Measurements from ENCODE around the gene SYT5.
"Not testable (repeated sequence)": the region's sequence is repeated elsewhere in the genome, so short reads cannot be mapped to it uniquely, and the experiment has no call there.

SYT5 gene

GRCh38 chr19:55174425-55175116 is 5.5 kb downstream of the SYT5 start:
- no peak overlapping the region; a peak in 1 of 22 replicates for H3K9ac ChIP-seq
- H3K36me3 ChIP-seq = no peaks in the 10 kb centered on the region
- peaks cover 0 to 12% (median 0%) of the 10 kb centered on the region in 11 experiments; a peak in 4 of 22 replicates for H3K9me3 ChIP-seq (replicated peaks in 1 of 11)
- H3K27ac ChIP-seq = no peak overlapping the region
- no peak for TF ChIP-seq Cebpa-rat (IDR thresholded peaks at IDR 0.05)
- peak overlapping the region; percentile 81 to 97 (median 91) for H3K4me2 ChIP-seq
- H3K4me3 ChIP-seq = peak overlapping the region in 9 of 10 experiments; percentile 52 to 74 (median 66); a peak in 17 of 20 replicates
- H3K4me1 ChIP-seq = peaks cover 15 to 51% (median 45%) of the 10 kb centered on the region in 10 experiments
- H3K27me3 ChIP-seq = peaks cover 31 to 48% (median 38%) of the 10 kb centered on the region in 11 experiments
- H4K20me1 ChIP-seq = peaks cover 0 to 5% (median 3%) of the 10 kb centered on the region in 11 experiments; a peak in 18 of 22 replicates

- Histone ChIP-seq H3K36me3 (no peaks in the 10 kb centered on the region), H3K4me2 (peak overlapping the region; percentile 81 to 97 (median 91)), H3K4me3 (peak overlapping the region; percentile 52 to 74 (median 66)), H4K20me1 (no peaks in the 10 kb centered on the region; a peak in 1 of 22 replicates), H3K9me3 (replicated peaks in 1 of 11) (peaks cover 0 to 12% (median 0%) of the 10 kb centered on the region in 11 experiments; a peak in 4 of 22 replicates), H3K27me3 (peaks cover 31 to 55% (median 40%) of the 10 kb centered on the region in 11 experiments), H3K9ac (peak overlapping the region; percentile 45 to 76 (median 64)), H3K27ac (peak overlapping the region in 7 of 11 experiments; percentile 14 to 62 (median 31); a peak in 10 of 22 replicates), H3K4me1 (peaks cover 11 to 43% (median 39%) of the 10 kb centered on the region in 10 experiments)
- TF ChIP-seq Cebpa-rat (IDR thresholded peaks at IDR 0.05) = no peak
Measured at GRCh38 chr19:55173714-55174409, 6.2 kb downstream of the SYT5 start.

GRCh38 chr19:55173186-55173713 is 6.8 kb downstream of the SYT5 start:
- Histone ChIP-seq H3K27me3 (peaks cover 31 to 56% (median 40%) of the 10 kb centered on the region in 11 experiments), H4K20me1 (no peaks in the 10 kb centered on the region; a peak in 1 of 22 replicates), H3K27ac (peak overlapping the region in 7 of 11 experiments; percentile 14 to 62 (median 31); a peak in 10 of 22 replicates), H3K9me3 (replicated peaks in 1 of 11) (peaks cover 0 to 12% (median 0%) of the 10 kb centered on the region in 11 experiments; a peak in 4 of 22 replicates), H3K9ac (peak overlapping the region; percentile 45 to 76 (median 64); a peak in 21 of 22 replicates), H3K4me2 (peak overlapping the region; percentile 81 to 97 (median 91)), H3K4me1 (peaks cover 5 to 37% (median 32%) of the 10 kb centered on the region in 10 experiments; a peak in 19 of 20 replicates), H3K4me3 (peak overlapping the region; percentile 52 to 74 (median 66)), H3K36me3 (no peaks in the 10 kb centered on the region)
- no peak for TF ChIP-seq Cebpa-rat (IDR thresholded peaks at IDR 0.05)

DNA sequence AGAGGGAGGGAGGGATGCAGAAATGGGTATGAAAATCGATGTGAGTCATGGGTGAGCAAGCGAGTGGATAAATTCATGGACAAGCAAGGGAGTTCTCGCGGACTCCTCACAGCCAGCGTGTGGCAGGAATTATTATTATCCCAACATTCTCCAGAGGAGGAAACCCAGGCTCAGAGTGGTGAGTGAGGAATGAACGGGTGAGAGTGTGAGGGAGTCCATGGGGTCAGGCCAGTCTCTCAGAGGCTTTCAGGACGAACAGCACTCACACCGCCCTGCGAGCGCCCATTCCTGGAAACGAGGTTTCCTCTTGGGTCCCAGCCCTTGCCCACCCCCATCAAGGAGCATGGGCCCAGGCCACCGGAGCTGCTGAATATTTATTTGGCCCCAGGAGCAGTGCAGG is 7.3 kb downstream of the SYT5 start:
- no peak for TF ChIP-seq Cebpa-rat (IDR thresholded peaks at IDR 0.05)
- Histone ChIP-seq H3K4me2 (peak overlapping the region; percentile 81 to 97 (median 91); a peak in 21 of 22 replicates), H3K4me1 (peaks cover 0 to 32% (median 27%) of the 10 kb centered on the region in 10 experiments; a peak in 19 of 20 replicates), H3K36me3 (no peaks in the 10 kb centered on the region), H3K9me3 (replicated peaks in 1 of 11) (peaks cover 0 to 12% (median 0%) of the 10 kb centered on the region in 11 experiments; a peak in 4 of 22 replicates), H3K9ac (no peak overlapping the region), H3K27me3 (peaks cover 31 to 56% (median 40%) of the 10 kb centered on the region in 11 experiments), H3K27ac (no peak overlapping the region), H4K20me1 (no peaks in the 10 kb centered on the region; a peak in 1 of 22 replicates), H3K4me3 (peak overlapping the region in 6 of 10 experiments; percentile 62 to 74 (median 66); a peak in 8 of 20 replicates)

- peaks cover 0 to 12% (median 0%) of the 10 kb centered on the region in 11 experiments; a peak in 4 of 22 replicates for H3K9me3 ChIP-seq (replicated peaks in 1 of 11)
- H3K9ac ChIP-seq, H3K4me3 ChIP-seq, H3K36me3 ChIP-seq, H3K27ac ChIP-seq, H4K20me1 ChIP-seq: not testable (repeated sequence)
- H3K27me3 ChIP-seq = peaks cover 31 to 56% (median 40%) of the 10 kb centered on the region in 11 experiments
- H3K4me1 ChIP-seq = peaks cover 0 to 30% (median 25%) of the 10 kb centered on the region in 10 experiments; a peak in 19 of 20 replicates
- H3K4me2 ChIP-seq = peak overlapping the region in 1 of 11 experiments; percentile 90; a peak in 2 of 22 replicates
Measured at GRCh38 chr19:55172318-55172717, 7.8 kb downstream of the SYT5 start.

DNA sequence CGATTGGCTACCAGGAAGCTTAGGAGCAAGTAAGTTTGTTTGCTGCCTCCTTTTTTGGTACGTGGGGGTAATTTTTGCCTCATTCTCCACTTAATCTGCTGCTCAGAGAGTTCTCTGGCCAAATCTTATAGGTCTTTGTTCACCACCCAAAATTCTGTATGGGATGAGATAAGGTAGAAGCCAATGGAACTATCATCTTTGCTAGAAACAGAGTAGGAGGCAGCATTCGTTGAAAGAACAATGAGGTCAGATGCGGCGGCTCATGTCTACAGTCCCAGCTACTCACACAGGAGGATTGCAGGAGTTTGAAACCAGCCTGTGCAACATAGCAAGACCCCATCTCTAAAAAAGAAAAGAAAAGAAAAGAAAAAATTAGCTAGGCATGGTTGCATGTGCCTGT is 8.6 kb downstream of the SYT5 start:
- peaks cover 31 to 56% (median 40%) of the 10 kb centered on the region in 11 experiments for H3K27me3 ChIP-seq
- H3K4me3 ChIP-seq = no peak overlapping the region
- no peak for TF ChIP-seq Cebpa-rat (IDR thresholded peaks at IDR 0.05)
- no peak overlapping the region for H3K4me2 ChIP-seq
- H3K9me3 ChIP-seq (replicated peaks in 1 of 11) = peaks cover 0 to 12% (median 0%) of the 10 kb centered on the region in 11 experiments; a peak in 4 of 22 replicates
- no peaks in the 10 kb centered on the region for H3K36me3 ChIP-seq
- H3K4me1 ChIP-seq = peaks cover 3 to 36% (median 26%) of the 10 kb centered on the region in 10 experiments; a peak in 19 of 20 replicates
- no peak overlapping the region for H3K27ac ChIP-seq
- H4K20me1 ChIP-seq = no peaks in the 10 kb centered on the region
- no peak overlapping the region for H3K9ac ChIP-seq

GRCh38 chr19:55169136-55169535 is 11.0 kb downstream of the SYT5 start:
- H3K27me3 ChIP-seq = peaks cover 31 to 54% (median 40%) of the 10 kb centered on the region in 11 experiments
- TF ChIP-seq Cebpa-rat (IDR thresholded peaks at IDR 0.05) = no peak

GRCh38 chr19:55166530-55167268 is 13.4 kb downstream of the SYT5 start, which contains the start of gene DNAAF3:
TSS of gene DNAAF3 (minus strand) at chr19:55166613. CDS start at chr19:55166413, 200 bp downstream.
- Histone ChIP-seq H3K4me1 (peaks cover 0 to 18% (median 15%) of the 10 kb centered on the region in 10 experiments; a peak in 15 of 20 replicates), H3K4me2 (peak within 1 kb of the TSS; percentile 84 to 93 (median 90)), H3K27me3 (peaks cover 8 to 32% (median 20%) of the 10 kb centered on the region in 11 experiments), H3K36me3 (no peaks in the 10 kb centered on the region), H3K9ac (peak within 1 kb of the TSS in 10 of 11 experiments; percentile 43 to 71 (median 60); a peak in 18 of 22 replicates), H3K4me3 (peak within 1 kb of the TSS; percentile 49 to 70 (median 62)), H3K27ac (peak within 1 kb of the TSS in 10 of 11 experiments; percentile 39 to 73 (median 62); a peak in 17 of 22 replicates), H3K9me3 (replicated peaks in 1 of 11) (no peaks in the 10 kb centered on the region), H4K20me1 (no peaks in the 10 kb centered on the region; a peak in 1 of 22 replicates)
- 0 out of 22 replicates have a peak, but pooled peaks of 1 of the 11 experiments have one; percentile 34 for TF ChIP-seq Cebpa-rat (IDR thresholded peaks at IDR 0.05)

More at GRCh38 chr19:55169136-55169535, 11.0 kb downstream of the SYT5 start:
- no peaks in the 10 kb centered on the region; a peak in 1 of 22 replicates for H4K20me1 ChIP-seq
- no peak overlapping the region for H3K4me3 ChIP-seq
- no peak overlapping the region for H3K27ac ChIP-seq
- peaks cover 3 to 33% (median 29%) of the 10 kb centered on the region in 10 experiments; a peak in 18 of 20 replicates for H3K4me1 ChIP-seq
- H3K36me3 ChIP-seq = no peaks in the 10 kb centered on the region
- H3K9ac ChIP-seq = no peak overlapping the region
- H3K9me3 ChIP-seq (replicated peaks in 1 of 11) = no peaks in the 10 kb centered on the region
- H3K4me2 ChIP-seq = no peak overlapping the region
